Mesodermal cell (in vitro differentiated cells): ENCODE data around the gene RPTN.
A peak's percentile ranks its signal among the peaks of the same experiment; 100 is the strongest.

Experiments used
- H3K27ac ChIP-seq: 2 replicates; pipeline ENCODE4 v1.7.0; 2013; ENCODE audit warnings: mild to moderate bottlenecking, low read depth, low read length, moderate library complexity; ENCODE audit not compliant: severe bottlenecking
- H3K36me3 ChIP-seq: 2 replicates; pipeline ENCODE4 v1.7.1; 2013; ENCODE audit warnings: mild to moderate bottlenecking, low read length, moderate library complexity; ENCODE audit not compliant: control insufficient read depth, insufficient read depth
- H3K4me1 ChIP-seq: one replicate; pipeline ENCODE4 v1.7.1; 2013; ENCODE audit warnings: mild to moderate bottlenecking, low read length; ENCODE audit not compliant: insufficient read depth, control insufficient read depth, poor library complexity, severe bottlenecking
- H3K4me3 ChIP-seq: 2 replicates; pipeline ENCODE4 v1.7.0; 2013; ENCODE audit warnings: low read length, control low read depth, mild to moderate bottlenecking; ENCODE audit not compliant: insufficient read depth, poor library complexity, severe bottlenecking; ENCODE audit errors: extremely low read depth
- H3K9me3 ChIP-seq: 2 replicates; pipeline ENCODE4 v1.7.1; 2013; ENCODE audit warnings: mild to moderate bottlenecking, low read length, moderate library complexity; ENCODE audit not compliant: control insufficient read depth
- WGBS, 2 experiments: methylation state at CpG; one replicate each; pipeline ENCODE4 v1.1.5; 2013; ENCODE audit warnings: missing lambda C conversion rate in 2 of 2; ENCODE audit not compliant: insufficient coverage in 2 of 2; 5-methylcytosine and 5-hydroxymethylcytosine counted together

Gene RPTN

GRCh38 chr1:152141971-152142584 lies 16.9 kb downstream of the RPTN start:
- 0% methylated on average over 1 of the region's 1 CpG; no CpG with 5 or more reads in 1 of the 2 experiments for WGBS, 2 experiments

GRCh38 chr1:152137215-152137614 lies 21.8 kb downstream of the RPTN start:
- Histone ChIP-seq H3K4me1 (no peaks in the 10 kb centered on the region), H3K4me3 (no peak overlapping the region)

More at GRCh38 chr1:152141971-152142584, 16.9 kb downstream of the RPTN start:
- peaks cover 8% of the 10 kb centered on the region for H3K9me3 ChIP-seq
- no peak overlapping the region for H3K27ac ChIP-seq
- no peaks in the 10 kb centered on the region for H3K36me3 ChIP-seq
- no peak overlapping the region for H3K4me3 ChIP-seq
- no peaks in the 10 kb centered on the region for H3K4me1 ChIP-seq

GRCh38 chr1:152130186-152130585 lies 28.8 kb downstream of the RPTN start:
- Histone ChIP-seq H3K4me1 (no peaks in the 10 kb centered on the region), H3K4me3 (no peak overlapping the region), H3K27ac (no peak overlapping the region), H3K36me3 (no peaks in the 10 kb centered on the region), H3K9me3 (no peaks in the 10 kb centered on the region)

More at GRCh38 chr1:152137215-152137614, 21.8 kb downstream of the RPTN start:
- no peaks in the 10 kb centered on the region for H3K9me3 ChIP-seq
- H3K36me3 ChIP-seq: no peaks in the 10 kb centered on the region
- no peak overlapping the region for H3K27ac ChIP-seq

- no peaks in the 10 kb centered on the region for H3K4me1 ChIP-seq
- no peaks in the 10 kb centered on the region for H3K36me3 ChIP-seq
- no peaks in the 10 kb centered on the region for H3K9me3 ChIP-seq
- no peak overlapping the region for H3K4me3 ChIP-seq
- no peak overlapping the region for H3K27ac ChIP-seq
Measured at GRCh38 chr1:152127673-152128072, 31.4 kb downstream of the RPTN start.

GRCh38 chr1:152125834-152126443 lies 33.1 kb downstream of the RPTN start:
- Histone ChIP-seq H3K4me3 (no peak overlapping the region), H3K36me3 (no peaks in the 10 kb centered on the region), H3K9me3 (no peaks in the 10 kb centered on the region), H3K27ac (no peak overlapping the region), H3K4me1 (no peaks in the 10 kb centered on the region)
- WGBS, 2 experiments: 44 to 78% methylated on average over 3 of the region's 6 CpGs

GRCh38 chr1:152118915-152119314 lies 40.1 kb downstream of the RPTN start:
- H3K4me3 ChIP-seq: no peak overlapping the region
- 83% methylated on average over 1 of the region's 1 CpG; no CpG with 5 or more reads in 1 of the 2 experiments for WGBS, 2 experiments

GRCh38 chr1:152115344-152115743 lies 43.7 kb downstream of the RPTN start, which contains the start of gene TCHH:
Gene TCHH, minus strand, starts transcription at chr1:152115444. Its CDS starts 1,364 bp downstream, at chr1:152114080.
- Histone ChIP-seq H3K4me1 (no peaks in the 10 kb centered on the region), H3K36me3 (no peaks in the 10 kb centered on the region), H3K9me3 (no peaks in the 10 kb centered on the region), H3K4me3 (no peak within 1 kb of the TSS), H3K27ac (no peak within 1 kb of the TSS)
- WGBS, 2 experiments: 83% methylated on average over 1 of the region's 4 CpGs; no CpG with 5 or more reads in 1 of the 2 experiments

More at GRCh38 chr1:152118915-152119314, 40.1 kb downstream of the RPTN start:
- Histone ChIP-seq H3K9me3 (no peaks in the 10 kb centered on the region), H3K4me1 (no peaks in the 10 kb centered on the region), H3K27ac (no peak overlapping the region), H3K36me3 (no peaks in the 10 kb centered on the region)

- Histone ChIP-seq H3K4me1 (no peaks in the 10 kb centered on the region), H3K4me3 (no peak overlapping the region), H3K9me3 (peaks cover 17% of the 10 kb centered on the region), H3K36me3 (no peaks in the 10 kb centered on the region), H3K27ac (no peak overlapping the region)
- WGBS, 2 experiments: 50 to 52% methylated on average over 4 to 11 of the region's 13 CpGs
Measured at GRCh38 chr1:152112885-152113432, 46.1 kb downstream of the RPTN start.

GRCh38 chr1:152112101-152112884 lies 46.7 kb downstream of the RPTN start:
- WGBS, 2 experiments: 16 to 18% methylated on average over 52 to 53 of the region's 53 CpGs
- H3K27ac ChIP-seq: no peak overlapping the region
- H3K4me3 ChIP-seq: peak overlapping the region; percentile 34
- H3K9me3 ChIP-seq: peaks cover 24% of the 10 kb centered on the region
- no peaks in the 10 kb centered on the region for H3K4me1 ChIP-seq
- no peaks in the 10 kb centered on the region for H3K36me3 ChIP-seq

- H3K27ac ChIP-seq: no peak overlapping the region
- no peaks in the 10 kb centered on the region for H3K36me3 ChIP-seq
- H3K9me3 ChIP-seq: peaks cover 26% of the 10 kb centered on the region
- peak overlapping the region; percentile 34 for H3K4me3 ChIP-seq
- WGBS, 2 experiments: 8 to 11% methylated on average over 41 of the region's 44 CpGs
- no peaks in the 10 kb centered on the region for H3K4me1 ChIP-seq
Measured at GRCh38 chr1:152111515-152111968, 47.5 kb downstream of the RPTN start.
